Kidney epithelial cell (primary cell): ENCODE measurements around the gene DCAF5. TPM values are rescaled to one million over a fixed set of nuclear protein-coding genes. Genes with fewer than 3 reads are reported as not detected.

ENCODE experiments used
- DNase-seq: peaks from one replicate; pipeline ENCODE4 v3.0.0-alpha.2; 2010; ENCODE audit warnings: low read depth
- H3K27me3 ChIP-seq: 2 replicates; pipeline ENCODE4 v1.6.0; 2011; ENCODE audit warnings: low read length; ENCODE audit not compliant: control insufficient read depth, insufficient read depth
- H3K36me3 ChIP-seq: 2 replicates; pipeline ENCODE4 v1.5.1; 2011; ENCODE audit warnings: low read length; ENCODE audit not compliant: control insufficient read depth, insufficient read depth
- H3K4me3 ChIP-seq: 2 replicates; pipeline ENCODE4 v1.5.1; 2011; ENCODE audit warnings: low read depth, mild to moderate bottlenecking, control low read depth, low read length
- CTCF ChIP-seq: IDR thresholded peaks from 2 replicates; pipeline ENCODE4 v1.5.1; 2011; ENCODE audit warnings: mild to moderate bottlenecking, moderate library complexity, low read length, control low read depth, inconsistent platforms; ENCODE audit not compliant: insufficient read depth, poor library complexity, severe bottlenecking
- total RNA-seq: library from RNA; depleted of rRNA; stranded (reverse); fragments of >200 nt; gene quantifications from 2 replicates; pipeline ENCODE4 v1.2.3, GENCODE V29; 2015

The DCAF5 gene
- total RNA-seq, 1 donor from 2014 or later: 23.6 TPM

- no peaks in the 10 kb centered on the region for H3K27me3 ChIP-seq
- no peaks in the 10 kb centered on the region for H3K36me3 ChIP-seq
- DNase-seq: no peak
- TF ChIP-seq CTCF: no peak
- no peak overlapping the region for H3K4me3 ChIP-seq
These were observed 110.6 kb downstream of the DCAF5 start for GRCh38 chr14:69042299-69042698.

DNA sequence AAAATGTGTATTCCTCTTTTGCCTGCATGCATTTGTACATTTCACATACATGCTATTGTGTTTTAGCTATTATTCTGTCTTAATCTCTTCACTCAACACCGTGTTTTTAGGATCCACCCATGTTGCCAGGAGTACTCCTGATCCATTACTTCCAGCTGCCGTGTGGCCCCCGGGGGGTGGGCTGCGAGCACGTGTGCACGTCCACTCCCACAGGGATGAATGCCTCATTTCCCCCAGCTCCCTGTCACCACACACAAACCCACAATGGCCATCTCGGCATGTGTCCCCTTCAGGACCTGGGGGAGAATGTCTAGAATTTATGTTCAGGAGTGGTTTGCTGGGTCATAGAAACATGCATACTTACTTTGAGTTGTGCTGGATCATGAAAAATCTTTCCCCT is 111.1 kb downstream of the DCAF5 start:
- no peak for TF ChIP-seq CTCF
- DNase-seq: no peak
- Histone ChIP-seq H3K36me3 (no peaks in the 10 kb centered on the region), H3K27me3 (no peaks in the 10 kb centered on the region), H3K4me3 (no peak overlapping the region)

DNA sequence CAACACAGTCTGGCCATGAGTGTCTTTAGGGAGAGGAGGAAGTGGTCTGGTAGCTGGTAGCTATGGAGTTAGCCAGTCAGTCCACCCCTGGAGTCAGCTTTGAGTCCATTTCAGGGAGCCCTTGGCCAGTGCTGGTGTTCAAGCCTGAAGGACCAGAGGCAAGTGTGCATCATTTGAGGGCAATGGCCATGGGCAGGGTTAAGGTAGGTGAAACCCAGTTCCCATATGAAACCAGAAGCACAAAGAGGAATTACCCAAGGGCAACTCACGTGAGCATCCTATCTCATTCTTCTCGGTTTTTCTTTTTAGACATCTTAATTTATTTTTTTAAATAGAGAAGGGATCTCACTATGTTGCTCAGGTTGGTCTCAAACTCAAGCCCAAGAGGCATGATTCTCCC is 112.6 kb downstream of the DCAF5 start:
- no peak for DNase-seq
- no peaks in the 10 kb centered on the region for H3K27me3 ChIP-seq
- no peaks in the 10 kb centered on the region for H3K36me3 ChIP-seq
- no peak for TF ChIP-seq CTCF
- H3K4me3 ChIP-seq: no peak overlapping the region

GRCh38 chr14:69039288-69039628 is 113.7 kb downstream of the DCAF5 start:
- no peaks in the 10 kb centered on the region for H3K27me3 ChIP-seq
- H3K36me3 ChIP-seq: no peaks in the 10 kb centered on the region
- DNase-seq: peak; percentile 82
- TF ChIP-seq CTCF: no peak
- no peak overlapping the region for H3K4me3 ChIP-seq

DNA sequence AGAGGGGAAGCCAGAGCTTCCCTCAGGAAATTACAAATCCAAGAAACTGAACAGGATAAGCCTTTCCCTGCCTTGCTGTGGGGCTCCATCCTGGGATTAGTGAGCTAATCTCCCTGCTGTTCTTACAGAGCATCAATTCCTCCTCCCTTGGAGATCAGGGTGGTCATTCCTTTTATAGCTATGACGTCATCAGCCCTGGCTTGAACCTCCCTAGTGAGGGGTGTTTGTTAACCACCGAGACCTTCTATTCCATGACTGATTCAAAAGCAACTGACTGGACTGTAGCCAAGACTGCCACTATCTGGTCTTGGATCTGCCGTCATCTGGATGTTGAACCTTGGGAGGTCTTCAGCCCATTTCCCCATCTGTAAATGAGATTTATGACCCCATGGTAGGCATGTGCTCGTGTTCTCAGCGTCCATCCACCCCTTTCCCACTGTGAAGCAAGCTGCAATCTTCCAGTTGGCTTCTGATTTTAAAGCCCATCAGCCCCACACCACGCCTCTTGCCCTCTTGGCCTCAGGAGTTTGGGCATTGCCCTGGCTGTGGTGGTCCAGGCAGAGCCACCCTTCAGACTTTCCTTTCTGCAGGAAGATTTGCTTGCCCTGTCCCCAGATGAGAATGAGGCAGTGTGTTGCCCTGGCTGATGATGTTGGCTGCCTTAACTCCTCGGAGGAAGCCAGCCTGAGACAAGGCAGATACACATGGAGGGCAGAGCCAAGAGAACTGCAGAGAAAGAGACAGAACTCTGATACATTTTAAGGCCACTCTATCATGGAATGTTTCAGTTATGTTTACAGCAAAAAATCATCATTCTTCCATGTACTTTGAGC is 114.2 kb downstream of the DCAF5 start:
- DNase-seq: peak; percentile 53
- Histone ChIP-seq H3K36me3 (no peaks in the 10 kb centered on the region), H3K4me3 (no peak overlapping the region), H3K27me3 (no peaks in the 10 kb centered on the region)
- TF ChIP-seq CTCF: no peak
